ENCODE results near the gene DIP2A.

DIP2A gene

DNA sequence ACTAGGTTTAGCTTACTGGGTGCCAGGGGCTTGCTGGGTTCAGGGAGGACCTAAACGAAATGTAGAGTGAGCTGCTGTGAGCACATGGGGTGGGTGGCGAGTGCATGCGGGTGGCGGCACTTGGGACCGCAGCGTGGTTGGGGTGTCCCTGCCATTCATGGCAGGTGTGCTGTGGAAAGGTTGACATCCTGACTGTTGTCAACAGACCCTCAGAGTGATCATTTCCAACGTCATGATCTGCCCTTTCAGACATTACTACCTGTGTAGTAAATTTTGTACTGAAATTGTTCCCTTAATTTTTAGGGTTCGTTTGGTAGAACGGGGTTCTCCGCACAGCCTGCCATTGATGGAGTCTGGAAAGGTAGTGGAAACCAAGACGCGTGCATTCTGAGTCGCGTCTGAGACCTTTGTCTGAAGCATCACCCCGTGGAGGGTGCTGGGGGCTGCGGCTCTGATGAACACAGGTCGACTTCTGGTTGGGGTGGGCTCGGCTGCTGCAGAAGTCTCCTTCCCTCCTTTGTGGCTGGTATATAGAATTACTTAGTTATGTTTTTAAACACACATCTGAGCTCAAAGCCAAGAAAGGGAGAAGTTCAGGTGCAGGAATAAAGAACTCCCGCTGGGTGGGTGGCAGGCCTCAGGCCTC lies 102.9 kb downstream of the DIP2A start:
- no peak for TF ChIP-seq EZH2phosphoT487 (conservative IDR thresholded peaks at IDR 0.05; ENCODE audit: low read length)
- TF ChIP-seq, protein P1, sequence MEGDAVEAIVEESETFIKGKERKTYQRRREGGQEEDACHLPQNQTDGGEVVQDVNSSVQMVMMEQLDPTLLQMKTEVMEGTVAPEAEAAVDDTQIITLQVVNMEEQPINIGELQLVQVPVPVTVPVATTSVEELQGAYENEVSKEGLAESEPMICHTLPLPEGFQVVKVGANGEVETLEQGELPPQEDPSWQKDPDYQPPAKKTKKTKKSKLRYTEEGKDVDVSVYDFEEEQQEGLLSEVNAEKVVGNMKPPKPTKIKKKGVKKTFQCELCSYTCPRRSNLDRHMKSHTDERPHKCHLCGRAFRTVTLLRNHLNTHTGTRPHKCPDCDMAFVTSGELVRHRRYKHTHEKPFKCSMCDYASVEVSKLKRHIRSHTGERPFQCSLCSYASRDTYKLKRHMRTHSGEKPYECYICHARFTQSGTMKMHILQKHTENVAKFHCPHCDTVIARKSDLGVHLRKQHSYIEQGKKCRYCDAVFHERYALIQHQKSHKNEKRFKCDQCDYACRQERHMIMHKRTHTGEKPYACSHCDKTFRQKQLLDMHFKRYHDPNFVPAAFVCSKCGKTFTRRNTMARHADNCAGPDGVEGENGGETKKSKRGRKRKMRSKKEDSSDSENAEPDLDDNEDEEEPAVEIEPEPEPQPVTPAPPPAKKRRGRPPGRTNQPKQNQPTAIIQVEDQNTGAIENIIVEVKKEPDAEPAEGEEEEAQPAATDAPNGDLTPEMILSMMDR (IDR thresholded peaks at IDR 0.05; ENCODE audit: insufficient read depth, low read length, poor library complexity, severe bottlenecking): no peak
- Histone ChIP-seq H3F3A (ENCODE audit: insufficient read depth) (no peaks in the 10 kb centered on the region), H3K9ac (ENCODE audit: low read length) (no peak overlapping the region), H2AFZ (ENCODE audit: low read depth, low read length, severe bottlenecking) (no peak overlapping the region), H3K79me2 (ENCODE audit: insufficient read depth, low read length) (no peaks in the 10 kb centered on the region), H3K4me3 (ENCODE audit: insufficient read depth, low read length, poor library complexity, severe bottlenecking) (no peak overlapping the region), H3K9me3 (ENCODE audit: insufficient read depth, low read length) (no peaks in the 10 kb centered on the region), H3K4me2 (ENCODE audit: low read depth, low read length, poor library complexity, severe bottlenecking) (no peak overlapping the region), H3K9me2 (replicated peaks; ENCODE audit: insufficient read depth, low read length) (no peaks in the 10 kb centered on the region), H3K27me3 (ENCODE audit: low read length) (no peaks in the 10 kb centered on the region), H3K27ac (ENCODE audit: low read depth, low read length) (no peak overlapping the region), H3K36me3 (ENCODE audit: low read length) (no peaks in the 10 kb centered on the region), H4K20me1 (ENCODE audit: low read depth, low read length) (no peaks in the 10 kb centered on the region)

DNA sequence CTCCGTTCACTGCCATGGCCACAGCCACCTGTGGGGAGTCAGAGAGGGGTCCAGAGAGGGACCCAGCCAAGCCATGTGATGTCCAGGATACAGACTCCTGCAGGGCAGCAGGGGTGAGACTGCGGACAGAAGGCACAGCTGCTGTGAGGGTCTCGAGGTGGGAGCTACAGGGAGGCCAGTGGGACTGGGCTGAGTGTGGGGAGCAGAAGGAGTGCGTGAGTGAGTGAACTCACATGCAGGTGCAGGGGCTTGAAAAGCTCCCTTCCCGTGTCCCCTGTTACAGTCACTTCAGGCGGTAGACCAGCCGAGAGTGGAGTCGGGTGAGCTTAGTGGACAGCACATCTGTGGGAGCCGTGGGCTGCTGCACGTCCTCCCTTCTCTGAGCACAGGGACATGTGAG lies 103.8 kb downstream of the DIP2A start:
- H3K27ac ChIP-seq (ENCODE audit: low read depth, low read length): no peak overlapping the region
- TF ChIP-seq EZH2phosphoT487 (conservative IDR thresholded peaks at IDR 0.05; ENCODE audit: low read length): no peak
- TF ChIP-seq, protein P1 (IDR thresholded peaks at IDR 0.05; ENCODE audit: insufficient read depth, low read length, poor library complexity, severe bottlenecking): no peak
- H3K9me2 ChIP-seq (replicated peaks; ENCODE audit: insufficient read depth, low read length): no peaks in the 10 kb centered on the region
- H3K9me3 ChIP-seq (ENCODE audit: insufficient read depth, low read length): no peaks in the 10 kb centered on the region
- no peaks in the 10 kb centered on the region for H3K36me3 ChIP-seq (ENCODE audit: low read length)
- H3K9ac ChIP-seq (ENCODE audit: low read length): no peak overlapping the region
- no peaks in the 10 kb centered on the region for H4K20me1 ChIP-seq (ENCODE audit: low read depth, low read length)
- H3K79me2 ChIP-seq (ENCODE audit: insufficient read depth, low read length): no peaks in the 10 kb centered on the region
- H3K27me3 ChIP-seq (ENCODE audit: low read length): no peaks in the 10 kb centered on the region
- no peak overlapping the region for H3K4me2 ChIP-seq (ENCODE audit: low read depth, low read length, poor library complexity, severe bottlenecking)
- H3F3A ChIP-seq (ENCODE audit: insufficient read depth): no peaks in the 10 kb centered on the region
- H2AFZ ChIP-seq (ENCODE audit: low read depth, low read length, severe bottlenecking): no peak overlapping the region
- H3K4me3 ChIP-seq (ENCODE audit: insufficient read depth, low read length, poor library complexity, severe bottlenecking): no peak overlapping the region

DNA sequence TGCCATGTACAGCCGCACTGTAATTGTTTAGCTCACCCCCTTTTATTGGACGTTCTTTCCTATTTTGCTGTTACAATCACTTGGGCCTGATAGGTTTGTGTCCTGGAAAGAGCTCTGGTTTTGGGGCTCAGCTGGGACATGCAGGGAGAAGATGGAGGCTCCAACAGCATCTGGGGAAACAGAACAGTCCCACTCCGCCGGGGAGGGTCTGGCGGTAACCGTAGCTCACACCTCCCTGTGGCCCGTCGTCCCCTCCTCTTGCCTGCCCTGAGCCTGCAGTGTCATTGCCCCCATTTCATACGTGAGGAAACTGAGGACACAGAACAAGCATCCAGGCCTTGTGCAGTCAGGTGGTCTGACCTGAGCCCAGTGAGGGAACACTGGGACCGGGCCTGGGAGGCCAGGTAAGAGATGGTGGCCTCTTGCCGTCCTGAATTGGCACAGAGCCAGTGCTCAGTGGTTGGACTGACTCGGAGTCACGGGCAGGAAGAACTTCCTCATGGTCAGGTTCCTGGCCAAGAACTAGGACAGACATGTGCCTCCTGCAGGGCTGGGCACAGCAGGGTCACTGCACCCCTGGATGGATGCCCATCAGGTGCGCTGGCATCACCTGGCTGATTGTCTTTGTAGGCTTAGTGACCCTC lies 104.4 kb downstream of the DIP2A start:
- Histone ChIP-seq H3K4me2 (ENCODE audit: low read depth, low read length, poor library complexity, severe bottlenecking) (no peak overlapping the region), H3K79me2 (ENCODE audit: insufficient read depth, low read length) (no peaks in the 10 kb centered on the region), H2AFZ (ENCODE audit: low read depth, low read length, severe bottlenecking) (no peak overlapping the region), H4K20me1 (ENCODE audit: low read depth, low read length) (no peaks in the 10 kb centered on the region), H3F3A (ENCODE audit: insufficient read depth) (no peaks in the 10 kb centered on the region), H3K36me3 (ENCODE audit: low read length) (no peaks in the 10 kb centered on the region), H3K27me3 (ENCODE audit: low read length) (no peaks in the 10 kb centered on the region), H3K9ac (ENCODE audit: low read length) (no peak overlapping the region), H3K9me3 (ENCODE audit: insufficient read depth, low read length) (no peaks in the 10 kb centered on the region), H3K27ac (ENCODE audit: low read depth, low read length) (no peak overlapping the region), H3K9me2 (replicated peaks; ENCODE audit: insufficient read depth, low read length) (no peaks in the 10 kb centered on the region), H3K4me3 (ENCODE audit: insufficient read depth, low read length, poor library complexity, severe bottlenecking) (no peak overlapping the region)
- TF ChIP-seq EZH2phosphoT487 (conservative IDR thresholded peaks at IDR 0.05; ENCODE audit: low read length): no peak
- TF ChIP-seq, protein P1 (IDR thresholded peaks at IDR 0.05; ENCODE audit: insufficient read depth, low read length, poor library complexity, severe bottlenecking): no peak

All from SU-DHL-6 (cell line).